ENCODE measurements around the gene TMEM231. TPM values are rescaled to one million over a fixed set of nuclear protein-coding genes. Genes with fewer than 3 reads are reported as not detected.

The TMEM231 gene
- total RNA-seq, 1 experiment from 2014 or later, result 9.7 TPM

GRCh38 chr16:75488322-75488721 lies 67.7 kb downstream of the TMEM231 start:
- no TSS peak for BruUV-seq (replicated peaks)
- H3K79me2 ChIP-seq (ENCODE audit: insufficient read depth, low read length), result no peaks in the 10 kb centered on the region
- H3K4me2 ChIP-seq (ENCODE audit: low read length), result no peak overlapping the region
- ChIA-PET CTCF (no interaction called here), POLR2A (no interaction called here), RAD21 (ENCODE audit: low non-redundant PET in 1 of 2, low total read pairs in 2 of 2, uncharacterized antibody in 2 of 2, unreplicated experiment in 2 of 2) (no interaction called here)
- no peaks in the 10 kb centered on the region for H3K27me3 ChIP-seq (ENCODE audit: insufficient read depth, low read length)
- H3K9me2 ChIP-seq (ENCODE audit: insufficient read depth), result no peaks in the 10 kb centered on the region
- no peaks in the 10 kb centered on the region for H3K9me3 ChIP-seq (ENCODE audit: control insufficient read depth in 1 of 2, insufficient read depth in 1 of 2, low read depth in 1 of 2, low read length in 2 of 2)
- no peaks in the 10 kb centered on the region for H4K20me1 ChIP-seq (ENCODE audit: insufficient read depth)
- TF ChIP-seq JUND (IDR thresholded peaks at IDR 0.05) (no peak), EZH2 (IDR thresholded peaks at IDR 0.05) (no peak), MAX (IDR thresholded peaks at IDR 0.05) (no peak), ZBTB33 (IDR thresholded peaks at IDR 0.05; ENCODE audit: extremely low read depth, insufficient replicate concordance, low read length) (no peak), ZNF274 (IDR thresholded peaks at IDR 0.05; ENCODE audit: low read depth, low read length) (no peak), REST (IDR thresholded peaks at IDR 0.05; ENCODE audit: low read depth) (no peak), SRF (IDR thresholded peaks at IDR 0.05; ENCODE audit: low read depth) (no peak), CEBPB (IDR thresholded peaks at IDR 0.05; ENCODE audit: low read depth) (no peak), SP1 (IDR thresholded peaks at IDR 0.05; ENCODE audit: low read depth) (no peak), SIN3A (IDR thresholded peaks at IDR 0.05; ENCODE audit: low read depth) (no peak), POLR2AphosphoS5 (IDR thresholded peaks at IDR 0.05; ENCODE audit: low read depth, low read length) (no peak)
- H3K4me3 ChIP-seq (replicated peaks in 1 of 2; ENCODE audit: low read depth in 1 of 2, low read length in 2 of 2), result no peak overlapping the region
- ATAC-seq (no peak), DNase-seq (ENCODE audit: low read depth, low spot score) (no peak)
- H3K27ac ChIP-seq (ENCODE audit: low read depth, low read length), result no peak overlapping the region
- H3K4me1 ChIP-seq (ENCODE audit: control insufficient read depth in 1 of 2, insufficient read depth in 2 of 2, low read length in 2 of 2), result peaks cover 51 to 60% of the 10 kb centered on the region in 2 experiments
- H3K36me3 ChIP-seq (ENCODE audit: control insufficient read depth in 1 of 2, insufficient read depth in 2 of 2, low read length in 2 of 2), result no peaks in the 10 kb centered on the region
- intact Hi-C loops (cut with micrococcal nuclease), result no loop called here
- no peak overlapping the region for H3K9ac ChIP-seq (ENCODE audit: low read length)
- H2AFZ ChIP-seq (ENCODE audit: low read depth, low read length, poor library complexity, severe bottlenecking), result no peak overlapping the region

Other genes with a start within 250 kb of the TMEM231 start
- gene CFDP1, start 122.7 kb downstream of the TMEM231 start, total RNA-seq (2021; ENCODE audit: unreplicated experiment), result 45.3 TPM
- gene TMEM170A, start 91.6 kb downstream of the TMEM231 start, total RNA-seq (2021; ENCODE audit: unreplicated experiment), result 34.5 TPM
- 17.9 TPM for gene CHST6, start 60.8 kb downstream of the TMEM231 start, total RNA-seq (2021; ENCODE audit: unreplicated experiment)
- gene CHST5, start 20.1 kb downstream of the TMEM231 start, total RNA-seq (2021; ENCODE audit: unreplicated experiment), result 0.32 TPM
- gene GABARAPL2, start 10.1 kb upstream of the TMEM231 start, total RNA-seq (2021; ENCODE audit: unreplicated experiment), result 76.9 TPM
- 44.2 TPM for gene ADAT1, start 67.0 kb upstream of the TMEM231 start, total RNA-seq (2021; ENCODE audit: unreplicated experiment)
- gene KARS1, start 91.4 kb upstream of the TMEM231 start, total RNA-seq (2021; ENCODE audit: unreplicated experiment), result 196 TPM
- gene TERF2IP, start 91.5 kb upstream of the TMEM231 start, total RNA-seq (2021; ENCODE audit: unreplicated experiment), result 36.4 TPM
- gene CPHXL2, start 120.8 kb upstream of the TMEM231 start, total RNA-seq (2021; ENCODE audit: unreplicated experiment), result not detected
- not detected for gene DUXB, start 145.2 kb upstream of the TMEM231 start, total RNA-seq (2021; ENCODE audit: unreplicated experiment)
- not detected for gene CPHXL, start 170.2 kb upstream of the TMEM231 start, total RNA-seq (2021; ENCODE audit: unreplicated experiment)